ENCODE data around the gene SLC25A1.

DNA sequence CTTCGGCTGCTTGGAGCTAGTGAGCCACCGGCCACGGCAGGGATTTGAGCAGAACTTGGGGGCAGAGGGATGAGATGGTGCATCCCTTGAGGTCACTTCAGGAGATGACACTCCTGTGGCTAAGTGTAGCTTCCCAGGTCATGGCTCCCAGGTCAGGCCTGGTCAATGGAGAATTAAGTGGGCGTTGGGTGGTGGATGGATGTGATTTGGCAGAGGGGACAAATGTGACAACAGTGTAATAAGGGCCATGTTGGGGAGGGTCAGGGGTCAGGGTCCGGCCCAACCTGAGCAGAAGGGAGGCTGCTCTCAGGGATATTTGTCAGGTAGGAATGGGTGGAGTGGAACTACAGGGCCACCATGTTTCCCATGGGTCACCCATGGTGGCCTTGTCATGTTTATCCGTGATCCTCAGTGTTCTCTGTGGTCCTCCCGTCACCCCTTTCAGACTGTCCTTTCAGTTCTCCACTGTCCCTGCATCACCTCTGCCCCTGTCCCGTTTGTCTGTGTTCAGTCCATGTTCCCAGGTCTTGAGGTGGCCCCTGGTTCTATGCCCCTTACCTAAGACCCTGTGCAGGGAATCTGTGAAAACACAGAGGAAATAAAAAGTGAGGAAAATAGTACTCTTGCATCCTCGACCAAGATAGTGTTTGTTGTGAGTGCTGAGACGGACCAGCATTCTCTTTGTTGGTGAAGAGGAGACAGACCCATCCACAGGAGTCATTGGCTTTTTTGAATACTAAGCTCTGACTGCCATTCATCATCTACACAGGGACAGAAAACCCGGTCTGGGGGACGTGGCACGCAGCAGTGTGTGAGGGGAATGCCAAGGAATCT, 6.1 kb downstream of the SLC25A1 start:
- TF ChIP-seq CTCF (IDR thresholded peaks at IDR 0.05) (no peak), ZFX (IDR thresholded peaks at IDR 0.05; ENCODE audit: borderline replicate concordance) (no peak)
